ENCODE data around the gene NPC1L1. TPM values are rescaled to one million over a fixed set of nuclear protein-coding genes. Genes with fewer than 3 reads are reported as not detected.

The NPC1L1 gene
- total and polyA plus RNA-seq, 2 of the 13 experiments (the other 11 are each of a cell fraction or from before 2014, with no cell fraction given): 4.8 to 14.5 TPM

GRCh38 chr7:44470628-44471245 lies 70.4 kb downstream of the NPC1L1 start (continued):
- peak; percentile 63 for TF ChIP-seq PAXIP1 (CRISPR knock-in tag; conservative IDR thresholded peaks at IDR 0.05)
- no peak for TF ChIP-seq ZNF414 (CRISPR knock-in tag; IDR thresholded peaks at IDR 0.05)

- ATAC-seq (no peak), DNase-seq (ENCODE audit: low spot score) (no peak), FAIRE-seq (no peak)
- Histone ChIP-seq H3K4me3 (replicated peaks in 1 of 3; ENCODE audit: insufficient read depth in 1 of 3, low read depth in 2 of 3, low read length in 3 of 3) (peak overlapping the region in 2 of 3 experiments; percentile 3 to 39; a peak in 1 of 6 replicates), H3K27me3 (ENCODE audit: control insufficient read depth in 1 of 2, insufficient read depth in 2 of 2, low read length in 2 of 2) (no peaks in the 10 kb centered on the region), H4K20me1 (ENCODE audit: insufficient read depth, low read length) (no peaks in the 10 kb centered on the region), H3K79me2 (ENCODE audit: insufficient read depth, low read length) (peaks cover 60% of the 10 kb centered on the region), H3K36me3 (replicated peaks in 1 of 2; ENCODE audit: control insufficient read depth in 1 of 2, insufficient read depth in 2 of 2, low read length in 2 of 2) (peaks cover 23 to 44% of the 10 kb centered on the region in 2 experiments), H3K9me3 (ENCODE audit: low read length) (no peaks in the 10 kb centered on the region), H2AFZ (ENCODE audit: low read length) (no peak overlapping the region), H3K4me1 (ENCODE audit: insufficient read depth, low read length) (peaks cover 79% of the 10 kb centered on the region), H3K9ac (ENCODE audit: insufficient read depth, low read depth, low read length) (peak overlapping the region; percentile 35; the same call in 1 of the 2 replicates), H3K4me2 (ENCODE audit: low read depth, low read length) (peak overlapping the region; percentile 59), H3K27ac (ENCODE audit: extremely low read length, insufficient read depth, low read length) (peak overlapping the region; percentile 92)
- CTCF ChIA-PET (ENCODE audit: low intra/inter-chr PET ratio, low total read pairs): no interaction called here
- intact Hi-C loops (cut with micrococcal nuclease; ENCODE audit: unreplicated experiment) (no loop called here), in situ Hi-C loops (cut with HindIII; ENCODE audit: extremely low pct_ligation_motif_present, low pct_unique_long_range_greater_than_20kb) (no loop called here)
- no peak for TF ChIP-seq TARDBP (CRISPR knock-in tag; IDR thresholded peaks at IDR 0.05)
- TF ChIP-seq ZNF451 (CRISPR knock-in tag; IDR thresholded peaks at IDR 0.05): no peak
- no peak for TF ChIP-seq PAXIP1 (CRISPR knock-in tag; conservative IDR thresholded peaks at IDR 0.05)
- TF ChIP-seq SP1 (IDR thresholded peaks at IDR 0.05): no peak
- TF ChIP-seq SP1 (CRISPR knock-in tag; IDR thresholded peaks at IDR 0.05): no peak
- no peak for TF ChIP-seq KLF13 (CRISPR knock-in tag; IDR thresholded peaks at IDR 0.05)
- TF ChIP-seq ZNF549 (CRISPR knock-in tag; IDR thresholded peaks at IDR 0.05): no peak
- TF ChIP-seq AHR (CRISPR knock-in tag; IDR thresholded peaks at IDR 0.05): no peak
- 100% methylated on average over 1 of the region's 2 CpGs for WGBS (ENCODE audit: low lambda C conversion rate)
- POLR2A ChIA-PET: no interaction called here
- no TSS peak for BruUV-seq (replicated peaks)
Observed at GRCh38 chr7:44470135-44470479, 71.0 kb downstream of the NPC1L1 start.

Measured in HepG2 (cell line).